Measurements from ENCODE around the gene ANKRA2.

The ANKRA2 gene

DNA sequence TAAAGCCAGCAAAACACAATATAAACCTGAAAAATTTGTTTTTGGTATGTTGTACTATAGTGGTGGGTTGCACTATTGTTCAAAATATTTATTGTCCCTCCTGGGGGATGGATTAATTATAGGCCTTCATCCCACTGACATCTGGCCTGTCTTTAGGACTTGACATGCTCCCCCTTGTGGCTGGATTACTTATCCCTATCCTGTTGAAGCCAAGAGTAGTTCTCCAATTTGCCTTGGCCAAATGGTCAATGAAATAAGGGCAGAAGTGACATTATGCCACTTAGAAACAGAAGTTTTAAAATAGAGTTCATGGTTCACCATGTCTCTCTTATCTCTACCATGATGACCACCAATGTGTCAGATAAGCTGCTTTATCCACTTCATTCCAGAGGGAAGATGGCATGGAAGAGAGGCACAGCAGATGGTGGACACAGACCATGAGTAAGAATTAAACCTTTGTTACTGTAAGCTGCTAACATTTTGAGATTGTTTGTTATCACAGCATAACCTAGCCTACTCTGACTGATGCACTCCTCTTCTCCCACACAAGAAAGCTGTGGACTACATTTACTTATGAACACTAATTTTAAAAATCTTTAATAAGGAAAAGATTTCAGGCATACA lies 31.4 kb upstream of the ANKRA2 start:
- TF ChIP-seq RAD21 (IDR thresholded peaks at IDR 0.05; ENCODE audit: low read depth): peak; percentile 41; the same call in 1 of the 2 replicates
- no peak for TF ChIP-seq YY1 (IDR thresholded peaks at IDR 0.05; ENCODE audit: low read depth)
- no peak for TF ChIP-seq CREB1 (IDR thresholded peaks at IDR 0.05; ENCODE audit: low read depth)

DNA sequence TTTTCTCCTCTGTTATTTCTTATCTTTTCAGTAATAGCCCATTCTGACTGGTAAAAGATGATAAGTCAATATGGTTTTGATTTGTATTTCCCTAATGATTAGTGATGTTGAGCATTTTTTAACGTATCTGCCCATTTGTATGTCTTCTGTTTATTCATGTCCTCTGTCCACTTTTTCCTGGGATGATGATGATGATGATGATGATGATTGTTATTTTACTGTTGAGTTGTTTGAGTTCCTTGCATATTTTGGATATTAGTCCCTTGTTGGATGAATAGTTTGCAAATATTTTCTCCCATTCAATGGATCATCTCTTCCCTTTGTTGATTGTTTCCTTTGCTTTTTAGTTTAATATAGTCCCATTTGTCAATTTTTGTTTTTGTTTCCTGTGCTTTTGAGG lies 27.1 kb upstream of the ANKRA2 start:
- TF ChIP-seq, protein P1, sequence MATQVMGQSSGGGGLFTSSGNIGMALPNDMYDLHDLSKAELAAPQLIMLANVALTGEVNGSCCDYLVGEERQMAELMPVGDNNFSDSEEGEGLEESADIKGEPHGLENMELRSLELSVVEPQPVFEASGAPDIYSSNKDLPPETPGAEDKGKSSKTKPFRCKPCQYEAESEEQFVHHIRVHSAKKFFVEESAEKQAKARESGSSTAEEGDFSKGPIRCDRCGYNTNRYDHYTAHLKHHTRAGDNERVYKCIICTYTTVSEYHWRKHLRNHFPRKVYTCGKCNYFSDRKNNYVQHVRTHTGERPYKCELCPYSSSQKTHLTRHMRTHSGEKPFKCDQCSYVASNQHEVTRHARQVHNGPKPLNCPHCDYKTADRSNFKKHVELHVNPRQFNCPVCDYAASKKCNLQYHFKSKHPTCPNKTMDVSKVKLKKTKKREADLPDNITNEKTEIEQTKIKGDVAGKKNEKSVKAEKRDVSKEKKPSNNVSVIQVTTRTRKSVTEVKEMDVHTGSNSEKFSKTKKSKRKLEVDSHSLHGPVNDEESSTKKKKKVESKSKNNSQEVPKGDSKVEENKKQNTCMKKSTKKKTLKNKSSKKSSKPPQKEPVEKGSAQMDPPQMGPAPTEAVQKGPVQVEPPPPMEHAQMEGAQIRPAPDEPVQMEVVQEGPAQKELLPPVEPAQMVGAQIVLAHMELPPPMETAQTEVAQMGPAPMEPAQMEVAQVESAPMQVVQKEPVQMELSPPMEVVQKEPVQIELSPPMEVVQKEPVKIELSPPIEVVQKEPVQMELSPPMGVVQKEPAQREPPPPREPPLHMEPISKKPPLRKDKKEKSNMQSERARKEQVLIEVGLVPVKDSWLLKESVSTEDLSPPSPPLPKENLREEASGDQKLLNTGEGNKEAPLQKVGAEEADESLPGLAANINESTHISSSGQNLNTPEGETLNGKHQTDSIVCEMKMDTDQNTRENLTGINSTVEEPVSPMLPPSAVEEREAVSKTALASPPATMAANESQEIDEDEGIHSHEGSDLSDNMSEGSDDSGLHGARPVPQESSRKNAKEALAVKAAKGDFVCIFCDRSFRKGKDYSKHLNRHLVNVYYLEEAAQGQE (IDR thresholded peaks at IDR 0.05; ENCODE audit: low read depth): no peak
- TF ChIP-seq RAD21 (IDR thresholded peaks at IDR 0.05; ENCODE audit: low read depth) (no peak), CREB1 (IDR thresholded peaks at IDR 0.05; ENCODE audit: low read depth) (no peak), FOXM1 (IDR thresholded peaks at IDR 0.05; ENCODE audit: borderline replicate concordance, low read depth) (no peak), TCF12 (IDR thresholded peaks at IDR 0.05; ENCODE audit: low read depth) (no peak), CEBPB (IDR thresholded peaks at IDR 0.05) (no peak), TEAD4 (IDR thresholded peaks at IDR 0.05) (no peak), EP300 (IDR thresholded peaks at IDR 0.05; ENCODE audit: borderline replicate concordance) (no peak)
- TF ChIP-seq, protein P2, sequence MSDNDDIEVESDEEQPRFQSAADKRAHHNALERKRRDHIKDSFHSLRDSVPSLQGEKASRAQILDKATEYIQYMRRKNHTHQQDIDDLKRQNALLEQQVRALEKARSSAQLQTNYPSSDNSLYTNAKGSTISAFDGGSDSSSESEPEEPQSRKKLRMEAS (IDR thresholded peaks at IDR 0.05): no peak
- TF ChIP-seq, protein P3, sequence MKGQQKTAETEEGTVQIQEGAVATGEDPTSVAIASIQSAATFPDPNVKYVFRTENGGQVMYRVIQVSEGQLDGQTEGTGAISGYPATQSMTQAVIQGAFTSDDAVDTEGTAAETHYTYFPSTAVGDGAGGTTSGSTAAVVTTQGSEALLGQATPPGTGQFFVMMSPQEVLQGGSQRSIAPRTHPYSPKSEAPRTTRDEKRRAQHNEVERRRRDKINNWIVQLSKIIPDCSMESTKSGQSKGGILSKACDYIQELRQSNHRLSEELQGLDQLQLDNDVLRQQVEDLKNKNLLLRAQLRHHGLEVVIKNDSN (IDR thresholded peaks at IDR 0.05): no peak

DNA sequence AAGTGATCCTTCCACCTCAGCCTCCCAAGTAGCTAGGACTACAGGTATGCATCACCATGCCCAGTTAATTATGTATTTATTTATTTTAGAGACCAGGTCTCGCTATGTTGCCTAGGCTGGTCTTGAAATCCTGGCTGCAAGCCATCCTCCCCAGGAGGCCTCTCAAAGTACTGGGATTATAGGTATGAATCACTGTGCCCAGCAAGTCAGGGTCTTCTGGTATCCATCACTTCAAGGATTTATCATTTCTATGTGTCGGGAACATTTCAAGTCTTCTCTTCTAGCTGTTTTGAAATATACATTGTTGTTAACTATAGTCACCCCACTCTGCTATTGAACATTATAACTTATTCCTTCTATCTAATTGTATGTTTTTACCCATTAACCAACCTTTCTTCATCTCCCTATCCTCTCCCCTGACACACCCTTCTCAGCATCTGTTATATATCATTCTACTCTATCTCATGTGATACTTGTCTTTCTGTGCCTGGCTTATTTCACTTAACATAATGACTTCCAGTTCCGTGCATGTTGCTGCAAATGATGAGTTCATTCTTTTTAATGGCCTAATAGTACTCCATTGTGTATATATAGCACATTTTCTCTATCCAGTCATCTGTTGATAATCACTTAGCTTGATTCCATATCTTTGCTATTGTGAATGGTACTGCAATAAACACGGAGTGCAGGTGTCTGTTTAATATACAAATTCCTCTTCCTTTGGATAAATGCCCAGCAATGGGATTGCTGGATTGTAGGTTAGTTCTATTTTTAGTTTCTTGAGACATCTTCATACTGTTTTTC lies 26.5 kb upstream of the ANKRA2 start:
- TF ChIP-seq EP300 (IDR thresholded peaks at IDR 0.05; ENCODE audit: borderline replicate concordance): no peak
- no peak for TF ChIP-seq TEAD4 (IDR thresholded peaks at IDR 0.05)
- TF ChIP-seq EGR1 (IDR thresholded peaks at IDR 0.05): no peak
- TF ChIP-seq NFIC (IDR thresholded peaks at IDR 0.05): peak; percentile 46; the same call in 1 of the 2 replicates
- TF ChIP-seq, protein P1 (IDR thresholded peaks at IDR 0.05; ENCODE audit: low read depth): no peak
- no peak for TF ChIP-seq ZBTB7A (IDR thresholded peaks at IDR 0.05; ENCODE audit: low read depth)

DNA sequence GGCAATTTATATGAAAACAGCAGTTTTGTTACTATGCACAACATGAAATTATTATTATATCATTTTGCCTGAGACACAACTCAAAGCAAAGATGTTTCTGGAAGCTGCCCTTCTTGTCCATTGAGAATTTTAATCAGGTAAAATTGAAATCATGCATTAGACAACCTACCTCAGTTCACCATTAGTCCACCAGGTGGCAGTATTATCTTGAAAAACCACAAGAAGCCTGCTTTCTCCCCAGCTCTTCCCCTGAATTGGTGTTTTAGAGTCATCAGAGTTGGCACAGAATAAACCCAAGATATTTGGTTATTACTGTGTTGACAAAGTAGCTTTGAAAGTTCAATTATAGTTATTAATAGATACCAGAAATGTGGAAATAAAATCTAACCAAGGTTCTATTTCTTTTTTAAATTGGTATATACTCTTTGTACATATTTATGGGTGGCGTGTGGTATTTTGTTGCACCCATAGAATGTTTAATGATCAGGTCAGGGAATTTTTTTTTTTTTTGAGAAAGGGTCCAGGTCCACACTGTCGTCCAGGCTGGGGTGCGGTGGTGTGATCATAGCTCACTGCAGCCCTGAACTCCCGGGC lies 25.8 kb upstream of the ANKRA2 start:
- TF ChIP-seq ZBTB7A (IDR thresholded peaks at IDR 0.05; ENCODE audit: low read depth) (no peak), RAD21 (IDR thresholded peaks at IDR 0.05; ENCODE audit: low read depth) (peak; percentile 91)

DNA sequence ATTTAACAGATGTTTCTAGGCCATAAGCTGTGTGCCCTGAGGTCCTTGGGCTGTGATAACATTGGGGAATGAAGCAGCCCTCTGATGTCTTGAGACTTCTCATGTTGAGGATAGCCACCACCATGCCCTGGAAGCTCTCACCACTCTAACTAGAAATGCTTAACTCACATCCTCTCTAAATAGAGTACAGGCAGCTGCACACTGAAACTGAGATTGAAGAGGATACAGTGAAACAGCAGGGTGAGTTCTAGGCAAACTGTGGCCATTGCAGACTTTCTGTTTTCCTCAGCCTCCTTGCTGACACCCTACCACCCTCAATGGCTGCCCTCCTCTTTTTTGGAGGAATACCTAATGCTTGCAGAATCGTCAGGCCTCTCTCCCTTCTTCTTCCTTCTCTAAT lies 22.5 kb upstream of the ANKRA2 start:
- no peak for TF ChIP-seq EP300 (IDR thresholded peaks at IDR 0.05; ENCODE audit: borderline replicate concordance)
- TF ChIP-seq CEBPB (IDR thresholded peaks at IDR 0.05): no peak
- TF ChIP-seq, protein P1 (IDR thresholded peaks at IDR 0.05; ENCODE audit: low read depth): no peak
- TF ChIP-seq ZBTB7A (IDR thresholded peaks at IDR 0.05; ENCODE audit: low read depth): no peak
- TF ChIP-seq, protein P3 (IDR thresholded peaks at IDR 0.05): no peak
- TF ChIP-seq YY1 (IDR thresholded peaks at IDR 0.05; ENCODE audit: low read depth): no peak

All from Ishikawa (cell line).